B cell (primary cell): Measurements from ENCODE around the gene UBE2F. TPM values are rescaled to one million over a fixed set of nuclear protein-coding genes. Genes with fewer than 3 reads are reported as not detected.

Experiments used
- ATAC-seq: fragments of 200-7000 bp; cut with Tn5 transposase; one replicate; pipeline ENCODE4 v1.10.0; 2021; ENCODE audit warnings: low read depth, mild to moderate bottlenecking, moderate number of reproducible peaks, moderate library complexity
- CTCF ChIA-PET: fragments of 350-600 bp; sonication (Branson Sonifier 250); formaldehyde crosslinking; loops from one replicate; lab custom pipeline; 2021; ENCODE audit warnings: antibody characterized with exemption, inconsistent platforms; lab: Charles Lee
- POLR2A ChIA-PET: fragments of 350-600 bp; sonication (Branson Sonifier 250); formaldehyde crosslinking; loops from one replicate; lab custom pipeline; 2021; ENCODE audit warnings: antibody characterized with exemption; lab: Charles Lee
- DNase-seq: peaks from one replicate; pipeline ENCODE4 v3.0.0; 2013
- H2AFZ ChIP-seq: 2 replicates; pipeline ENCODE4 v1.6.1; 2012; ENCODE audit warnings: mild to moderate bottlenecking, low read depth, low read length; ENCODE audit not compliant: insufficient read depth, poor library complexity, severe bottlenecking
- H3K27ac ChIP-seq, 2 donors: 1 replicate in 1 of 2; 2 replicates in 1 of 2; pipeline ENCODE4 v1.5.1; 2012 to 2013; ENCODE audit warnings: low read length in 2 of 2, mild to moderate bottlenecking in 2 of 2, moderate library complexity in 1 of 2
- H3K27me3 ChIP-seq, 4 experiments: fragments of 200-600 bp in 1 of 4; sonication (generic) in 1 of 4; replicated peaks in 1 of 4; 1 replicate in 2 of 4; 2 replicates in 2 of 4; pipeline versions ENCODE4 v1.6.1 to v1.7.0; 2013 to 2016; ENCODE audit warnings: low read length in 3 of 4, mild to moderate bottlenecking in 2 of 4, mixed read lengths in 1 of 4, moderate library complexity in 1 of 4; ENCODE audit not compliant: insufficient read depth in 4 of 4, control insufficient read depth in 3 of 4; ENCODE audit errors: control extremely low read depth in 1 of 4
- H3K36me3 ChIP-seq, 2 experiments: replicated peaks in 1 of 2; 1 replicate in 1 of 2; 2 replicates in 1 of 2; pipeline versions ENCODE4 v1.6.1 to v1.7.1; 2013; ENCODE audit warnings: low read length in 1 of 2; ENCODE audit not compliant: insufficient read depth in 2 of 2, control insufficient read depth in 1 of 2; ENCODE audit errors: control extremely low read depth in 1 of 2, extremely low read depth in 1 of 2
- H3K4me1 ChIP-seq, 2 donors: fragments of 200-600 bp in 1 of 2; sonication (generic) in 1 of 2; 1 replicate in 1 of 2; 2 replicates in 1 of 2; pipeline versions ENCODE4 v1.5.1 to v1.6.1; 2013 to 2017; ENCODE audit warnings: low read length in 2 of 2; ENCODE audit not compliant: control insufficient read depth in 2 of 2, insufficient read depth in 2 of 2
- H3K4me2 ChIP-seq: replicated peaks from 2 replicates; pipeline ENCODE3; 2012; ENCODE audit warnings: mild to moderate bottlenecking, low read depth, low read length; ENCODE audit not compliant: poor library complexity, severe bottlenecking
- H3K4me3 ChIP-seq, 5 experiments: fragments of 200-600 bp in 1 of 5; sonication (generic) in 1 of 5; 1 replicate in 3 of 5; 2 replicates in 2 of 5; pipeline versions ENCODE4 v1.5.1 to v1.7.0; 2011 to 2016; ENCODE audit warnings: low read length in 4 of 5, mild to moderate bottlenecking in 4 of 5, low read depth in 2 of 5, control low read depth in 1 of 5, moderate library complexity in 1 of 5; ENCODE audit not compliant: insufficient read depth in 1 of 5; ENCODE audit errors: control extremely low read depth in 1 of 5, extremely low read depth in 1 of 5
- H3K79me2 ChIP-seq: fragments of 200-600 bp; sonication (generic); one replicate; pipeline ENCODE4 v1.6.0; 2016; ENCODE audit warnings: low read length; ENCODE audit not compliant: control insufficient read depth, insufficient read depth
- H3K9ac ChIP-seq: fragments of 200-600 bp; sonication (generic); 2 replicates; pipeline ENCODE4 v1.6.1; 2017; ENCODE audit warnings: mild to moderate bottlenecking, low read length, moderate library complexity
- H3K9me3 ChIP-seq, 3 donors: one replicate each; pipeline versions ENCODE4 v1.6.1 to v1.7.1; 2013; ENCODE audit warnings: low read length in 2 of 3; ENCODE audit not compliant: control insufficient read depth in 2 of 3, insufficient read depth in 1 of 3; ENCODE audit errors: control extremely low read depth in 1 of 3
- H4K20me1 ChIP-seq: 2 replicates; pipeline ENCODE4 v1.6.0; 2012; ENCODE audit warnings: mild to moderate bottlenecking, low read length; ENCODE audit not compliant: insufficient read depth, control insufficient read depth, poor library complexity, severe bottlenecking
- H3K27ac Mint-ChIP-seq: one replicate; pipeline ENCODE4 v1.8.0; 2021; ENCODE audit warnings: mixed read lengths
- H3K27me3 Mint-ChIP-seq: one replicate; pipeline ENCODE4 v1.8.0; 2021; ENCODE audit warnings: mixed read lengths
- H3K4me1 Mint-ChIP-seq: one replicate; pipeline ENCODE4 v1.8.0; 2021; ENCODE audit warnings: mixed read lengths
- H3K4me3 Mint-ChIP-seq: one replicate; pipeline ENCODE4 v1.8.0; 2021; ENCODE audit warnings: mixed read lengths
- H3K9me3 Mint-ChIP-seq: one replicate; pipeline ENCODE4 v1.8.0; 2022; ENCODE audit warnings: mixed read lengths; ENCODE audit not compliant: insufficient read depth
- EZH2 ChIP-seq: IDR thresholded peaks from 2 replicates; pipeline ENCODE4 v1.6.1; 2012; ENCODE audit warnings: borderline replicate concordance, low read depth, mild to moderate bottlenecking, moderate library complexity, low read length; ENCODE audit not compliant: insufficient read depth, poor library complexity, severe bottlenecking
- WGBS: methylation state at CpG from one replicate; pipeline ENCODE4 v1.1.5; 2013; ENCODE audit warnings: missing lambda C conversion rate; ENCODE audit not compliant: insufficient coverage; 5-methylcytosine and 5-hydroxymethylcytosine counted together
- intact Hi-C: fragments of 100-400 bp; cut with micrococcal nuclease; formaldehyde crosslinking; loops from one replicate; pipeline ENCODE4 v1.10.0; 2022
- polyA plus RNA-seq: library from polyadenylated mRNA; depleted of rRNA; stranded (reverse); fragments of >200 nt; gene quantifications from 2 replicates; pipeline ENCODE4 v1.2.3, GENCODE V29; 2012
- total RNA-seq, 2 donors: library from RNA; stranded (reverse); fragments of 120-200 nt in 1 of 2; gene quantifications; 1 replicate in 1 of 2; 2 replicates in 1 of 2; pipeline versions ENCODE4 v1.2.3 to v1.2.4, GENCODE V29; 2013 to 2022
- TF ChIP-seq, protein P1 (sequence below): fragments of 200-600 bp; IDR thresholded peaks from one replicate; pipeline ENCODE4 v1.8.0; 2022; ENCODE audit warnings: antibody characterized with exemption, mild to moderate bottlenecking

Gene UBE2F
- total and polyA plus RNA-seq, 2 donors (not counting 1 experiment from before 2014, with no cell fraction given): 22.5 to 57.6 TPM

DNA sequence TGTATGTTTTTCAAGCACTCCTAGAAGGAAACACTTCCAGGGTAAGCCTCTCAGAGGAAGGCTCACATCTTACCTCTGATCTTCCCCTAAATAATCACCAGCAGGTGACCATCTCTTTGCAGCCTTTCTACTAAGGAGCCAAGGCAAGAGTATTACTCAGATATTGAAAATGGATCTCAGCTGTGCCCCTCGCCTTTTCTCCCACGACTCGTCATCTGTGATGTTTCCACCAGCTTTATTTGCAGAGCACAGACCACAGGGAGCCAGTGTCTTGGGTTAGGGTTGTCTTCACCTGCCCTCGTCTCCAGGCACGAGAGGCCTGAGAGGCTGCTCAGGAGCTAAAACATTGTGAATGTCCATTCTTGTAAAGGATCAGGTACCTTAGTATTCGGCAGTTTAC lies 77.0 kb downstream of the UBE2F start:
- ATAC-seq: no peak
- peaks cover 13 to 20% of the 10 kb centered on the region in 2 experiments for H3K36me3 ChIP-seq
- 96% methylated on average over 6 of the region's 6 CpGs for WGBS

DNA sequence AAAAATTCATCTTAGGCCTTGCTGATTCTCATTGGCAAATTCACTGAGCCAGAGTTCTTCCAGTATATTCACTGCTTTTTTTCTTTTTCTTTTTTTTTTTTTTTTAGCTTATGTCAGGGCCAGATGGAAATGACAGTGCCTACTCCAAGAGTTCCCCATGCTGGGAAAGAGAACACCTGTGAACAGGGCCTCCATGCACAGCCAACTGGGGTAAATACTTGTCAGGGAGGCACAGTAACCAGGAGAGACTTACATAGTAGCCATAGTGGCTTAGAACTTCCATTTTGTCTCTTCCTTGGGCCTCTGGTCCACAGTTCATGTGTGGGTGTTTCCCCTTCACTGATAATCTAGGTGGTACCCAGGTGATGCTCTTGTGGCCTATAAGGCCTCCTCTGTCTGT lies 78.8 kb downstream of the UBE2F start:
- DNase-seq: no peak
- Histone ChIP-seq H3K4me2 (no peak overlapping the region), H4K20me1 (no peaks in the 10 kb centered on the region), H3K9me3 (peaks cover 0 to 15% (median 4%) of the 10 kb centered on the region in 3 donors), H3K79me2 (no peaks in the 10 kb centered on the region), H3K36me3 (peaks cover 13 to 17% of the 10 kb centered on the region in 2 experiments), H2AFZ (no peak overlapping the region), H3K4me3 (no peak overlapping the region), H3K4me1 (no peaks in the 10 kb centered on the region), H3K9ac (no peak overlapping the region), H3K27me3 (no peaks in the 10 kb centered on the region), H3K27ac (no peak overlapping the region)
- no peak overlapping the region for H3K27ac Mint-ChIP-seq
- no peak overlapping the region for H3K4me3 Mint-ChIP-seq
- TF ChIP-seq, protein P1, sequence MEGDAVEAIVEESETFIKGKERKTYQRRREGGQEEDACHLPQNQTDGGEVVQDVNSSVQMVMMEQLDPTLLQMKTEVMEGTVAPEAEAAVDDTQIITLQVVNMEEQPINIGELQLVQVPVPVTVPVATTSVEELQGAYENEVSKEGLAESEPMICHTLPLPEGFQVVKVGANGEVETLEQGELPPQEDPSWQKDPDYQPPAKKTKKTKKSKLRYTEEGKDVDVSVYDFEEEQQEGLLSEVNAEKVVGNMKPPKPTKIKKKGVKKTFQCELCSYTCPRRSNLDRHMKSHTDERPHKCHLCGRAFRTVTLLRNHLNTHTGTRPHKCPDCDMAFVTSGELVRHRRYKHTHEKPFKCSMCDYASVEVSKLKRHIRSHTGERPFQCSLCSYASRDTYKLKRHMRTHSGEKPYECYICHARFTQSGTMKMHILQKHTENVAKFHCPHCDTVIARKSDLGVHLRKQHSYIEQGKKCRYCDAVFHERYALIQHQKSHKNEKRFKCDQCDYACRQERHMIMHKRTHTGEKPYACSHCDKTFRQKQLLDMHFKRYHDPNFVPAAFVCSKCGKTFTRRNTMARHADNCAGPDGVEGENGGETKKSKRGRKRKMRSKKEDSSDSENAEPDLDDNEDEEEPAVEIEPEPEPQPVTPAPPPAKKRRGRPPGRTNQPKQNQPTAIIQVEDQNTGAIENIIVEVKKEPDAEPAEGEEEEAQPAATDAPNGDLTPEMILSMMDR: no peak
- no peak for TF ChIP-seq EZH2
- POLR2A ChIA-PET: no interaction called here
- CTCF ChIA-PET: no interaction called here
- H3K9me3 Mint-ChIP-seq: peaks cover 4% of the 10 kb centered on the region
- no peak for ATAC-seq
- H3K27me3 Mint-ChIP-seq: peaks cover 3% of the 10 kb centered on the region
- H3K4me1 Mint-ChIP-seq: no peaks in the 10 kb centered on the region
- intact Hi-C loops: no loop called here

More for the DNA sequence above, 77.0 kb downstream of the UBE2F start:
- no peaks in the 10 kb centered on the region for H3K4me1 ChIP-seq
- intact Hi-C loops: no loop called here
- no peak overlapping the region for H3K27ac Mint-ChIP-seq
- H3K27me3 Mint-ChIP-seq: peaks cover 3% of the 10 kb centered on the region
- no peaks in the 10 kb centered on the region for H3K27me3 ChIP-seq
- H4K20me1 ChIP-seq: no peaks in the 10 kb centered on the region
- peaks cover 4% of the 10 kb centered on the region for H3K9me3 Mint-ChIP-seq
- CTCF ChIA-PET: interaction anchor here (1.5 kb wide), 1 partner anchor 186 kb away, joined by 3 read pairs; no protein-coding TSS in a partner anchor
- H3K9ac ChIP-seq: no peak overlapping the region
- POLR2A ChIA-PET: no interaction called here
- H3K4me2 ChIP-seq: no peak overlapping the region
- peaks cover 0 to 13% (median 4%) of the 10 kb centered on the region in 3 donors for H3K9me3 ChIP-seq
- no peak overlapping the region for H2AFZ ChIP-seq
- no peak overlapping the region for H3K4me3 Mint-ChIP-seq
- H3K27ac ChIP-seq: no peak overlapping the region
- no peak for DNase-seq
- no peaks in the 10 kb centered on the region for H3K4me1 Mint-ChIP-seq
- no peak overlapping the region for H3K4me3 ChIP-seq
- TF ChIP-seq EZH2: no peak
- TF ChIP-seq, protein P1: no peak
- no peaks in the 10 kb centered on the region for H3K79me2 ChIP-seq
